ENCODE measurements around the gene RBPJ. TPM values are rescaled to one million over a fixed set of nuclear protein-coding genes. Genes with fewer than 3 reads are reported as not detected.
"Not testable (repeated sequence)": the region's sequence is repeated elsewhere in the genome, so short reads cannot be mapped to it uniquely, and the experiment has no call there.

Gene RBPJ
- total RNA-seq, 1 donor from 2014 or later = 117 TPM

GRCh38 chr4:26300314-26301307 is 20.2 kb upstream of the RBPJ start:
- DNase-seq (ENCODE audit: low spot score) (no peak), ATAC-seq (no peak)
- intact Hi-C loops (cut with DNase I) = no loop called here

DNA sequence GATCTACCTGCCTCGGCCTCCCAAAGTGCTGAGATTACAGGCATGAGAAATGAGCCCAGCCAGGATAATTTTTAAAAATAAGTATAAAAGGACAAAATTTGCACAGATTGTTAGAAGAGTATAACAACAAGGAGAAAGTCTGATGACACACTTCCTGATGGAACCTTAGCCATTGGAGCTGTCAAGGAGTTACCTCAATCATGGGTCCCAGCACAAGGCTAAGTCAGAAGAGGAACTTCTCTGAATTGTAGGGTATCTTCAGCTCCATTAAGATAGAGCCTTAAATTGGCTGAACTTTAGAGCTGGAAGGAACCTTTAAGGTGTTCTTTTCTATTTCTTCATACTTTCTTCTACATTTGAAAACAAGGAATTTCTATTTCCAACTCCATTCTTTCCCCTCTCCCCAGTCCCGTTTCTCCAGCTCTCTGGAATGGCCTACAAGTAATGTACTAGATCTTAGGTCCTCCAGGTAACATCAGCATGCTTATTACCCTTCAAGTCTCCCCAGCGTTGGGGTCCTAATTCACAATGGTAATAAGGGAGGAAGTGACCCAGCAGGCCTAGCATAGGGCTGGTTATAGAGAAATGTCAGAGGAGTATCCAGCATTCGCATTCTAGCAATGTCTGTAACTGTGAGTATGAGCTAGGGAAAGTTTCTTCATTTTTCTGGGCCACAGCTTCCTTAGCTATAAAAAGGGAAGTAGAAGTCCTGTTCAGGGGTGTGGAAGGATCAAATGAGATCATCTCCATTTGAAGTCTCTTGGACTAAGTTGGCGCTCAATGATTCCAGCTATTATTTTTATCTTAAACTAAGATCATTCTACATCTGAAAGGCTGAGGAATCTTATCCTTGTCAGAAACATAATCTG is 18.5 kb upstream of the RBPJ start:
- ATAC-seq (peak; percentile 52), DNase-seq (ENCODE audit: low spot score) (no peak)
- intact Hi-C loops (cut with DNase I) = no loop called here

GRCh38 chr4:26303008-26303407 is 17.8 kb upstream of the RBPJ start:
- intact Hi-C loops (cut with DNase I) = no loop called here
- DNase-seq (ENCODE audit: low spot score) (no peak), ATAC-seq (no peak)

DNA sequence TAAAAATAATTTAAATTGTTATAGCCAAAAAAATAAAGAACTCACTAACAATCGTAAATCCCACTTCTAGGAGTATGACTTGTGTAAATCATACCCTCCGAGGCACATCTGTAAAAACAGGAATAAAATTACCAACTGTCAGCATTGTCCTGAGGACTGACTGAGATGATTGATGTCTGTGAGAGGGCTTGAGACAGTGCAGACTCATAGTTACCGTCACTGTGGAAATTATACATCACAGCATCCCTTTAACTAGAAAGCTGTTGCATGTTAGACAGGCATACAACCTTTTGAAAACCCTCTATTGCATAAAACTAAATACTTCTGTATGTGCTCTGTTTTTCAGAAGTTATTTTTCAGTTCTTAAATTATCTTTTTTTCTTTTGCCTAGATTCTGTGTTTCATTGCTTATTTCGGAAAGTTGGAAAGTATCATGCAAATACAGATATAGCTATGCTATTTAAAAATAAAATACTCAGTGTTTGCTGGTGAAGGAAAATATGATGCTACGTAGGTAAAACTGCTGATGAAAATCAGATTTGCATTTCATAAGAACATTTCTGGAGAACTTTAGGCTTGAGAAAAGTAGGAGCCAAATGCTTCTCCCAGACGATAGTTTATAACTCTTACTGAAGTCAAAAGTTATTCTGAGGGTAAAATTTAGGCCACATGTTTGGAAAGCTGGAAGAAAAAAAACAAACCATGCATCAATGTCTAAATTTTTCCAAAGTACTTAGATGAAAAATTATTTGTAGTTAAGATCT is 13.6 kb upstream of the RBPJ start:
- ATAC-seq (no peak), DNase-seq (ENCODE audit: low spot score) (no peak)
- intact Hi-C loops (cut with DNase I) = no loop called here

GRCh38 chr4:26308568-26308967 is 12.2 kb upstream of the RBPJ start:
- no peak for ATAC-seq
- intact Hi-C loops (cut with DNase I) = no loop called here

GRCh38 chr4:26310264-26310663 is 10.6 kb upstream of the RBPJ start:
- DNase-seq (ENCODE audit: low spot score) (no peak), ATAC-seq (no peak)
- intact Hi-C loops (cut with DNase I) = loop anchor here (10.0 kb wide), 1 partner anchor 75 kb away; no protein-coding TSS in a partner anchor

More at GRCh38 chr4:26308568-26308967, 12.2 kb upstream of the RBPJ start:
- DNase-seq (ENCODE audit: low spot score) = no peak

GRCh38 chr4:26311633-26312032 is 9.2 kb upstream of the RBPJ start:
- DNase-seq (ENCODE audit: low spot score) = no peak
- intact Hi-C loops (cut with DNase I) = loop anchor here (10.0 kb wide), 1 partner anchor 77 kb away; no protein-coding TSS in a partner anchor
- ATAC-seq = no peak

DNA sequence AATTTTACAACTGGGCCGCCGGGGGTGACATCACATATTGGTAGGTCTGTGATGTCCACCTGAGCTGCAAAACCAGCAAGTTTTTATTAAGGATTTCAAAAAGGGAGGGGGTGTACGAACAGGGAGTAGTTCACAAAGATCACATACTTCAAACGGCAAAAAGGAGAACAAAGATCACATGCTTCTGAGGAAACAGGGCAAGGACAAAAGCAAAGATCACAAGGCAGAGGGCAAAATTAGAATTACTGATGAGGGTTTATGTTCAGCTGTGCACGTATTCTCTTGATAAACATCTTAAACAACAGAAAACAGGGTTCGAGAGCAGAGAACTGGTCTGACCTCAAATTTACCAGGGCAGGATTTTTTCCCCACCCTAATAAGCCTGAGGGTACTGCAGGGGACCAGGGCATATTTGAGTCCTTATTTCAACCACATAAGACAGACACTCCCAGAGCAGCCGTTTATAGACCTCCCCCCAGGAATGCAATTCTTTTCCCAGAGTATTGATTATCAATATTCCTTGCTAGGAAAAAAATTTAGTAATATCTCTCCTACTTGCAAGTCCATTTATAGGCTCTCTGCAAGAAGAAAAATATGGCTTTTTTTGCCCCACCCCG is 5.4 kb upstream of the RBPJ start:
- intact Hi-C loops (cut with DNase I) = loop anchor here (10.0 kb wide), 1 partner anchor 81 kb away; no protein-coding TSS in a partner anchor
- not testable (repeated sequence) for DNase-seq (ENCODE audit: low spot score); ATAC-seq

DNA sequence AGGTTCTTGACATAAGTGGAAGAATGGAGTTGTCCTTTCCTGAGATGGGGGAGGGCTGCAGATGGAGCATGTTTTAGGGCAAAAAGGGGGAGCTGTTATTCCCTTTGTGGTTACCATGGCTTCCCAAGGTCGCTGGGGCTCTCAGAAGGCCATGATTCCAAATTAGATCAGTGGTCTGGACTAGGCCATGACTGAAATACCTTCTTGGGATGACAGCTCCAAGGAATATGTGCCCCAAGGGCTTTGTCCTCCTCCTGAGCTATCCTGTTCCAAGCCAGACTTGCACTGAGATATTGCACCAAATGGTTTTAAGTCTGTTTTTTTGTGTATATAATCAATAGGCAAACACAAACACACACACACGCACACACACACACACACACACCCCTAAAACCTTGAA is 3.0 kb upstream of the RBPJ start:
- intact Hi-C loops (cut with DNase I) = loop anchor here (10.0 kb wide), 1 partner anchor 83 kb away; no protein-coding TSS in a partner anchor
- ATAC-seq (no peak), DNase-seq (ENCODE audit: low spot score) (no peak)

DNA sequence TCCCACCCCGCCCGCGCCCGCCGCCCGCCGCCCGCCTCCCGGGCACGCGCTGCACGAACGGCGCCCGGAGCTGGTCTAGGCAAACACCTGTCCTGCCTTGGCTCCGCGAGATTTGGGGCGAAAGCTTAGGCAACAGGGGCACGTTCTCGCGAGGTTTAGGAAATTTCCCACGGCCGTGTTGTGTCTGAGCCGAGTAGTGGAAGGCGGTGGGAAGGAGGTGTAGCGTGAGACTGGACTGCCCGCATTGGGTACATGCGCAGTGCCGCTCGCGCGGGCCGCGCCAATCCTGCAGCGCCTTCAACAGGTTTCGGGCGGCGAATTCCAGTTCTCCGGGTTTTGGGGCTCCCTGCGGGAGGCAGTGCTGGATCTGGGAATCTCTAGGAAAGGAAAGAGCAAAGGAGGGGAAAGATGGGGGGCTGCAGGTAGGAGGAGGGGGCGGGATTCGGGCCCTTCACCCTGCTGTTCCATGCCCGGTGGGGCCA is 1.3 kb upstream of the RBPJ start:
- peak; percentile 98 for DNase-seq (ENCODE audit: low spot score)
- peak; percentile 95 for ATAC-seq
- intact Hi-C loops (cut with DNase I) = loop anchor here (10.0 kb wide), 1 partner anchor 85 kb away; no protein-coding TSS in a partner anchor

GRCh38 chr4:26319949-26320537 is 771 bp upstream of the RBPJ start:
- ATAC-seq (peak; percentile 19), DNase-seq (ENCODE audit: low spot score) (no peak)
- intact Hi-C loops (cut with DNase I) = loop anchor here (10.0 kb wide), 1 partner anchor 85 kb away; no protein-coding TSS in a partner anchor

DNA sequence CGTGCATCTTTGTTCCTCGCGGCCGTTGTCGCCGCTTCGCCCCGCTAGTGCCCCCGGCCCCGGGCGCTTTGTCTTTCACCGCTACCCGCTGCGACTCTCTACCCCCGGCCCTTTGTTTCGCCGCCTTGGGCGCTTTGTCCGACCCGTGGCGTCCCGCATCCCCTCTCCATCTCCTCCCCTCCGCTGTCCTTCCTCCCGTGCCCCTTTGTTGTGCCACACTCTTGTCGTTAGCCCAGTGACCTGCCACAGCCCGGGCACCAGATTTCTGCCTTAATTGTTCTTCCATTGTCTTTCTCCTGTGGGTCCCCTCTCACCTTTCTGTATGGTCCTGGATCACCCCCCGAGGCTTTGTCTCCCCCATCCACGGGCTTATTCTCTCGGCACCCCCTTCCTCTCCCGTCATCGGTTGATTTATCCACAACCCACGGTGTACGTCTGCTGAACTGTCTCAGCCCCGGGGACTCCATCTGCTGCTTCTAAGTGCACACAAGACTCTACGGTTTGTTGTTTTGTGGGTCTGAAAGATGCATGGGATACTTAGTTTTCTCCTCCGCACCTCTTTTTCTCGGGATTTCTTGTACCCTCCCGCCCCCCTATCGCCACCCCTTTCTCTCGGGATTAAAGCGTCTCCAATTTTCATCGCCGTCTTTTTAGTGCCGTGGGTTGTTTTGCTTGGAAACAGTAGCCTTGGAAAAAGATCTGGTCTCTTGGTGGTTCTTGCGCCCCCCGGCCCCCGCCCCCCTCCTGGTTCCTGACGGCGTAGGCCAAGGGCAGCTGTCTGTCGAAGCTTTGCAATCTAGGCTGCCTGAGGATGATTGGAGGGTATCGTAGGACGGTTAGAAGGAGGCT is 783 bp downstream of the RBPJ start:
- DNase-seq (ENCODE audit: low spot score) (peak; percentile 63), ATAC-seq (no peak)

DNA sequence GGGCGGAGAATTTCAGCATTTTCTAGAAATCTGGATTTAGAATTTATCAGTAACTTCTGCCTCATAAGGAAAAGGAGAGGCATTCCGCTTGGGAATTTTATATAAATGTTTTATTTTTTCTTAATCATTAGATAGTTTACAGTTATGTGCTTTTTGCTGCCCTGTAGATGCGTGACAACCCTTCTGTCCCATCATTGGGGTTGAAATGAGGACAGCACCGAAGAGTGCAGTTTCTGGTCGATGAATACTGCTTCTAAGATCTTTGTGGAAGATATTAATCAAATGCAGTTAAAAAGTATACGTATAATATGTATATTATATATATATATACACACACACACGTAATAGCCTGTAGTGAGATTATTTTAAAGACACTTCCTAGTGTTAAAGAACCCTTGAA is 1.5 kb downstream of the RBPJ start:
- ATAC-seq = no peak
- intact Hi-C loops (cut with DNase I) = no loop called here
- DNase-seq (ENCODE audit: low spot score) = no peak

More for the DNA sequence above, 783 bp downstream of the RBPJ start:
- intact Hi-C loops (cut with DNase I) = no loop called here

DNA sequence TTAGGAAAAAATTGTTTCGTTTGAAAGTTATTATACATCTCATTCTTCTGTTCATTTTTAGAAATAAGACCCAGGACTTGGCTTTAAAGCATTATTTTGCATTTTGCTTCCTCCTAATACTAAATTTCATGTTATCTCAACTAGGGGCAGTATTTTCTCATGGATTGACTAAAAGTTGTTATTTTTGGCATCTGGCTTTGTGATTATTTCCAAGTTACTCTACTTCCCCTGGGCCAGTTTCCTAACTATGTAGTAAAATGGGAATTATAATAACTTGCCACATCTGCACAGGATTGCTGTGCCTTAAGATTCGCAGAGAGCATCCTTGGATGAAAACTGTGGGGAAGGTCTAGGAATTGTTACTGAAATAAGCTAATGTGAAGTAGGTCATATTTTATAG is 3.0 kb downstream of the RBPJ start:
- ATAC-seq = no peak
- no peak for DNase-seq (ENCODE audit: low spot score)
- intact Hi-C loops (cut with DNase I) = no loop called here

- intact Hi-C loops (cut with DNase I) = no loop called here
- DNase-seq (ENCODE audit: low spot score) (no peak), ATAC-seq (no peak)
Observed at GRCh38 chr4:26325191-26325590, 4.4 kb downstream of the RBPJ start.

- DNase-seq (ENCODE audit: low spot score) = no peak
- intact Hi-C loops (cut with DNase I) = no loop called here
- ATAC-seq = no peak
Observed at GRCh38 chr4:26326791-26327190, 6.0 kb downstream of the RBPJ start.

Data from sciatic nerve (tissue), 2 donors.